ENCODE results near the gene DNTT.

DNTT gene

DNA sequence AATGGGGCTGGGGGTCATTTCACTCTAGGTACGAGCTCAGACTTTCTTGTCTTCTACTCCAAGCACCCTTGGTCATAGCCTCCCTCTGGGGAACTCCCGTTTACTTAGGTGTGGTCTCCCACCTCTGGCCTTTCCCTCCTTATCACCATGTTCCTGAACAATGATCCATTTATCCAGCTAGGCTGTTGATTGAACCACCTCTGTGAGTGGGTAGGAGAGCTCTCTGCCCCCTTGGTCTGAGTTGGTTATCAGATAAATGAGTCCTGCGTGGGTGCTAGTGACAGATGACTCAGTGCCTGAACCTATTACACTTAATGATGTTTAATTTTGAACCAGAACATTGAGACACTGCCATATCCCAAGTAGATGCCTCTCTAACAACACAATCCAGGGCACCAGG is 42.3 kb upstream of the DNTT start:
- DNase-seq (ENCODE audit: low read depth): no peak
- TF ChIP-seq, protein P1, sequence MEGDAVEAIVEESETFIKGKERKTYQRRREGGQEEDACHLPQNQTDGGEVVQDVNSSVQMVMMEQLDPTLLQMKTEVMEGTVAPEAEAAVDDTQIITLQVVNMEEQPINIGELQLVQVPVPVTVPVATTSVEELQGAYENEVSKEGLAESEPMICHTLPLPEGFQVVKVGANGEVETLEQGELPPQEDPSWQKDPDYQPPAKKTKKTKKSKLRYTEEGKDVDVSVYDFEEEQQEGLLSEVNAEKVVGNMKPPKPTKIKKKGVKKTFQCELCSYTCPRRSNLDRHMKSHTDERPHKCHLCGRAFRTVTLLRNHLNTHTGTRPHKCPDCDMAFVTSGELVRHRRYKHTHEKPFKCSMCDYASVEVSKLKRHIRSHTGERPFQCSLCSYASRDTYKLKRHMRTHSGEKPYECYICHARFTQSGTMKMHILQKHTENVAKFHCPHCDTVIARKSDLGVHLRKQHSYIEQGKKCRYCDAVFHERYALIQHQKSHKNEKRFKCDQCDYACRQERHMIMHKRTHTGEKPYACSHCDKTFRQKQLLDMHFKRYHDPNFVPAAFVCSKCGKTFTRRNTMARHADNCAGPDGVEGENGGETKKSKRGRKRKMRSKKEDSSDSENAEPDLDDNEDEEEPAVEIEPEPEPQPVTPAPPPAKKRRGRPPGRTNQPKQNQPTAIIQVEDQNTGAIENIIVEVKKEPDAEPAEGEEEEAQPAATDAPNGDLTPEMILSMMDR (IDR thresholded peaks at IDR 0.05; ENCODE audit: insufficient read depth, low read depth, low read length, missing control alignments): no peak
- no peak overlapping the region for H3K4me3 ChIP-seq (ENCODE audit: low read depth, low read length)

DNA sequence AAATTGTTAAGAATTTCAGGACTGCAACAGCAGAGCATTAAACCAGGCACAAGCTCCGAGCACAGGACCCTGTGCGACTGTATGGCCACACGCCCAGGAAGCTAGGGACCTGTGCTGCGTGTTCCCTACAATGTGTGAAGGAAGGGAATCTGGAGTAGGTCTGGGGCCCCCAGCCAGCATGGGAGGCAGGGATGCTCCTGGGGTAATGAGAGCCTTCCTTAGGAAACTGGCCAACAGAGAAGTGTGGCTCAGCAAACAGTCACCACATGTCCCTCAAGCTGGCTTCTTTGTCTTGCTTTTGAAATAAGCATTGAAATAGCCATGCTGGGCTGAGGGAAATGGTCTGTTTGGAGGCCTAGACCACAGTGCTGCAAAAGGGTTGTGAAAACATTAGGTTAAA is 41.1 kb upstream of the DNTT start:
- no peak overlapping the region for H3K4me3 ChIP-seq (ENCODE audit: low read depth, low read length)
- no peak for DNase-seq (ENCODE audit: low read depth)
- TF ChIP-seq, protein P1 (IDR thresholded peaks at IDR 0.05; ENCODE audit: insufficient read depth, low read depth, low read length, missing control alignments): no peak

- TF ChIP-seq, protein P1 (IDR thresholded peaks at IDR 0.05; ENCODE audit: insufficient read depth, low read depth, low read length, missing control alignments): no peak
- DNase-seq (ENCODE audit: low read depth): no peak
- H3K4me3 ChIP-seq (ENCODE audit: low read depth, low read length): no peak overlapping the region
These were observed 40.6 kb upstream of the DNTT start for GRCh38 chr10:96263669-96264068.

- TF ChIP-seq, protein P1 (IDR thresholded peaks at IDR 0.05; ENCODE audit: insufficient read depth, low read depth, low read length, missing control alignments): no peak
- no peak for DNase-seq (ENCODE audit: low read depth)
- H3K4me3 ChIP-seq (ENCODE audit: low read depth, low read length): no peak overlapping the region
These were observed 39.3 kb upstream of the DNTT start for GRCh38 chr10:96264938-96265337.

GRCh38 chr10:96266118-96266770 is 38.0 kb upstream of the DNTT start:
- TF ChIP-seq, protein P1 (IDR thresholded peaks at IDR 0.05; ENCODE audit: insufficient read depth, low read depth, low read length, missing control alignments): no peak
- DNase-seq (ENCODE audit: low read depth): no peak
- no peak overlapping the region for H3K4me3 ChIP-seq (ENCODE audit: low read depth, low read length)

GRCh38 chr10:96267234-96267705 is 37.0 kb upstream of the DNTT start:
- peak overlapping the region; percentile 81 for H3K4me3 ChIP-seq (ENCODE audit: low read depth, low read length)
- DNase-seq (ENCODE audit: low read depth): no peak
- TF ChIP-seq, protein P1 (IDR thresholded peaks at IDR 0.05; ENCODE audit: insufficient read depth, low read depth, low read length, missing control alignments): no peak

Data from GM12865 (cell line).